ENCODE measurements around the gene KCNK15.

Gene KCNK15

DNA sequence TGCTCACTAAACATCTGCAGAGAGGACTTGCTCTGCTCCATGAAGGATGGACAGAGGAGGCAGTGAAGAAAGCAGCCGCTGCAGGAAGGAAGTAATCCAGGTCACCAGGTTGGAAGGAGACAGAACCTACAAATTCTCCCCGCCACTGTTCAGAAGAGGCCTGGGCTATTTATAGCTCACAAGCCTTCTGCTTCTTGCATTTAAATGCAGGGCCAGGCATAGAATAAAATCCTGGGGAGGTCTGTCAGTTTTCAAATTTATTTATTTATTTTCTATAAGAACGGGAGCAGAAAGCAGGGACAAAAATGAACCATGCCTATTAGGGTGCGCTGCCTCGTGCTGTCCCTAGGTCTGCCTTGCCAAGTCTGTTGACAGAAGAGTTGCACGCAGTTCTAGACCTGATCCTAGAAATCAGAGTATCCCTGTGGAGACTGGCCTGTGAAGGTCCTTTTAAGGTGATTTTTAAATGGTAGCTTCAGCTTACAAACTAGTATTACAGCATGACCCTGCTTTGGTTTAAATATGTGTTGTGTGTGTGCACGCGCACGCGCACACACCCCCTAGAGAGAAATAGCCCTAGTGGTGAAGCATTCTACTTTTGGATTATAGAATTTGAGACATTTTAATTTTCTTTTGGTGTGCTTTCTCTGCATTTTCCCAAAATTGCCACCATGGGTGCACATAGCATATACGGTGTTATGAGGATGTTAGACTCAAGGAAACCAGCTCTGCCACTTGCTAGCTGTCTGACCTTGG, 45.2 kb downstream of the KCNK15 start:
- DNase-seq (ENCODE audit: low read depth) = no peak

DNA sequence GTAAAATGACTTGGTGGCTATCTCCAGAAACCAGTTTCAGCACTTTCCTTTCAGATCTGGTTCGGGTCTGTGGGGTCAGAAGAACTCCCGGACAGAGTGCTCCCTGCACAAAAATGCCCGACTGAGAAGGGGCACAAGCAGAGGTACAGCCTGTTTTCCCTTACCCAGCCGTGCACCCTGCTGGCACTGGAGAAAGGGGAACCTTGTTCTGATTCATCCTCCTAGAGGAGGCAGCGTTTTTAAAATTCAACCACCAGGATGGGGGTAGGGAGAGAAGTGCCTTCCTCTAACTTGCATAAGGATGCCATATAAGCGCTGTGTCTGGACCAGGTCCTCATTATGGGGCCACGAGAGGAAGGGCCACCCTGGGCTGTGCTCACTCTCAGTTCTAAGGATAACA, 47.1 kb downstream of the KCNK15 start:
- DNase-seq (ENCODE audit: low read depth) = no peak

DNA sequence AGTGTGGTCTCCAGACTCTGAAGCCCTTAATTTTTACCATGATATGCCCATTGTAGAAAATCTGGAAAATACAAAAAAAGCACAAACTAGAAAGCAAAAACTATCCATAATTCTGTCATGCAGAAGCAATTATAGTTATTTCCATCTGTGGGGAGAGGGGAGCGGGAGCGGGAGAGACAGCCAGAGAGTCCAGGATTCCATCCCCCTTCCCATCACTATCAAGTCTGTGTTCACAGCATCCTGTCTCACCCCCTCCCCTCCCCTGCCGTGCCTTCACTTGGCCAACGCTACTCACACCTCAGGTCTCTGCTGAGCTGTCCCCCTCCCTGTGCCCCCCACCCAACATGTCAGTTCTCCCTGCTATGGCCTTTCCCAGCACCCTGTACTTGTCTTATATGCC, 50.2 kb downstream of the KCNK15 start:
- no peak for DNase-seq (ENCODE audit: low read depth)

DNA sequence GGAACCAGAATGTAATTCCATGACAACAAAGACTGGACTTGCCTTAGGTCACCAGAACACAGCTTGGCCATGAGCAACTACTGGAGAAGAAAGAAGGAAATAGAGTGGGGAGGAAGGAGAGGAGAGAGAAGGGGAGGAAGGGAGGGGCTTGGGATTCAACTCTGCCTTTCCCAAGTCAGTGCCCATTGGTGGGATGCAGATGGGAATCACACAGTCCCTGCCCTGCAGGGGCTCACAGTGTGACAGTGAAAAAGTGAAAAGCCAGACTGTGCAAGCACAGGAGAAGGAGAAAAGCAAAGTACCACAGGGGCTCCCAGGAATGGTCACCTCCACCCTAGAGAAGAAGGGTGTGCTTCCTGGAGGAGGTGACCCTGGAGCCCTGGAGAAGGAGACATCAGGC, 50.6 kb downstream of the KCNK15 start:
- DNase-seq (ENCODE audit: low read depth) = no peak

DNA sequence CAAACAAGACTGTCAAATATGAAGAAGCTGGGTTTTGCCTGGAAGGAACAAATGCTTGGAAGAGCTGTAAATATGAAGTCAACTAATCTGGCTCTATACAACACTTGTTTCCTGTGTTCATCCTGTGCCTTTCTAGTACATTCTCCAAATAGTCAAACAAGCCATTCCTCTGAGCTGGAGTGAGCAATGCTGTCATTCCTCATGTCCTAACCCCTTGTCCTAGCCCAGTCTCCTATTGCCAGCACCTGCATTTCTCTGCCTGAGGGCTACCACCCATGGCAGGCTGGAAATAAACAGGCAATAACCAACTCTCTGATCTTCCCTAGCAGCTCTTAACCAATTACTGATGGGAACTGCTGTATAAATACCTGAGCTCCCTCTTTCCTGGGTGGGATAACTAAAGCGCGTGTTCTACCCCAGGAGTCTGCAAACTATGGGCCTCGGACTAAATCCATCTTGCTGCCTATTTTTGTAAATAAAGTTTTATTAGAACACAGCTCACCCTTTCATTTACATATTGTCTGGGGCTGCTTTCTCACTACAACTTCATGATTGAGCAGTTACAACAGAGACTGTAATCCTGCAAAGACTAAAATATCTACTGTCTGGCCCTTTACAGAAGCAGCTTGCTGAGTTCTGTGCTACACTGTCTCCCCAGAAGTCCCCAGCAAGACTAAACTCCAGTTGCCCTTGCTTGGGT, 51.2 kb downstream of the KCNK15 start:
- DNase-seq (ENCODE audit: low read depth) = no peak

DNA sequence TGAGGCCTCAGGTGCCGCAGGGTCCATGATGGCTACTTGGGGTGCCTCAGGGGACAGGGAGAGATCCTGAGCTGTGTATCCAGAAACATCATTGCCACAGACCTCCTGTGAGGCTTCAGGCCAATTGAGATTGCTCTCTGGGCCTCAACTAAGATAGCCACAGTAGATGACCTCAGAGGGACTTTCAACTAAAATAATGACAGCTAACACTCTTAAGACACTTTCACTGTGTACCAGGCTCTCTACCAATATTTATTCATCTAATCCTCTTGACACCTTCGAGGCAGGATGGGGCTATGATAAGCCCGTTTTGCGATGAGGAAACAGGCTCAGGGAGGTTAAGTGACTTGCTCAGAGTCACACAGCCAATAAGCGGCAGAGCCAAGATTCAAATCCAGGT, 54.0 kb downstream of the KCNK15 start:
- no peak for DNase-seq (ENCODE audit: low read depth)

DNA sequence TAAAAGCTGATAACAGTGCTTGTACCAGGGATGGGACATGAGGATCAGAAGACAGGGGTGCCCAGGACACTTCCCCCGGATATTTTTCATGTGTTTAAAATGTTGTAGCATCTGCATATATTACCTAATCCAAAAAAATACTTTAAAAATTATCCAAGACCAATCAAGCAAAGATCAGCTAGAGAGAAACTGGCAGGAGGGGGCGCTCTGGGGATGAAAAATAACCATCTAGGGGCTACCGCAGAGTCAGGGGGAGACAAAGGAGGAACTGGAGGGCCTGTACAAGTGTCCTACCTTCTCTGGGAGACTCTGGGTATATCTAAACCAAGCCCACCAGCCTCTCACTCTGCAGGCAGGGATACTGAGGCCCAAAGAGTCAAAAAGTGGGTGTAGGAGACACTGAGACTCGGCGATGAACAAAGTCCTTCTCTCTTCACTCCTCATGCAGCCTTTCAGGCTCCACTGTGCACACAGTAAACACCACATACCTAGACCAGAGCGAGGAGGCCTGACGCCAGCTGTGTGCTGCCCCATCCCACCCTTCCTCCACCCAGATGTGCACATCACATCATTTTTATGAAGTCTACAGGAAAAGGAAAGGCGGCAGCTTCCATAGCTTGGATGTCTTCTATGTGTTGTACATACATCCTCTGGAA, 54.9 kb downstream of the KCNK15 start:
- DNase-seq (ENCODE audit: low read depth) = no peak
